ENCODE results near the gene COG2.

The COG2 gene

GRCh38 chr1:230658691-230659090 is 16.4 kb downstream of the COG2 start:
- no peak for DNase-seq (ENCODE audit: extremely low read depth, insufficient read length)
- no peaks in the 10 kb centered on the region for H3K27me3 ChIP-seq (replicated peaks; ENCODE audit: control insufficient read depth, insufficient read depth, low read length)
- no peak for TF ChIP-seq CTCF (IDR thresholded peaks at IDR 0.05; ENCODE audit: insufficient read depth, low read length, poor library complexity, severe bottlenecking)
- no peak overlapping the region for H3K4me3 ChIP-seq (replicated peaks; ENCODE audit: low read depth, low read length)
- no peaks in the 10 kb centered on the region; the same call in none of the 2 replicates for H3K36me3 ChIP-seq (ENCODE audit: control insufficient read depth, insufficient read depth, low read length)

DNA sequence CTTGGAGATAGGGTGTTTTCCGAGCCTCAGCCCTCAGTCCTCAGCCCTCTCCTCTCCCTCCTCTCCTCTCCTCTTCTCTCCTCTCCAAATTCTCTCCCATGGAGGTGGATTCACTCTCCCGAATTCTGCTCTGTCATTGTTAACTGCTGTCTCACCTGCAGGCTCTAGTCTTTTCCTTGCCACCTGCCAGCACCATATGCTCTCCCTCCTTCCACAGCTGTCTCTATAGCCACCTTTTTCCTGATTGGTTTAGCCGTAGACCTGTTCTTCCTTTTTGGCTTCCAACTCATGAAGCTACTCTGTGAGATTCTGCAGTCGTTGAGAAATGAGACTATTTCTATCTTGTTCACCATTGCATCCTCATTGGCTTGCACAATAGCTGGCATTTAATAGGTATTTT is 19.7 kb downstream of the COG2 start:
- peaks cover 4% of the 10 kb centered on the region for H3K36me3 ChIP-seq (ENCODE audit: control insufficient read depth, insufficient read depth, low read length)
- no peak for DNase-seq (ENCODE audit: extremely low read depth, insufficient read length)

DNA sequence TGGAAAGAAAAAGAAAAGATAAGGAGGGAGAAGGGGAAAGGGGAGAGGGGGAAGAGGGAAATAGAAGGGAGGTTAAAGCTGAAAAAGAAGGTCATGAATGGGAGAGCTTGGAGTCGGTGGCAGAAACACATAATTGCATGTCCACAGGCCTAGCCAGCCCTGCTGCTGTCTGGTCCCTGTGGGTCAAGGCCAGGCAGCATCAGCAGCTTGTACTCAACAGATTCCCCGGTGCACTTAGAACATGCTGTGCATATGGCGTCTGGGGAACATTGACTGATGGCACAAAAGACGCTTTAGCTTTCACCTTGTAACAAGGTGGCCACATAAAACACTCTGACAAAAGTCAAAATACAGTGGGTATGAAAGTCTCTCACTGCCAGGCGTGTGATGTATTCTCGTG is 25.9 kb downstream of the COG2 start:
- Histone ChIP-seq H3K27me3 (replicated peaks; ENCODE audit: control insufficient read depth, insufficient read depth, low read length) (no peaks in the 10 kb centered on the region), H3K4me3 (replicated peaks; ENCODE audit: low read depth, low read length) (no peak overlapping the region), H3K36me3 (ENCODE audit: control insufficient read depth, insufficient read depth, low read length) (peaks cover 8% of the 10 kb centered on the region)
- no peak for TF ChIP-seq CTCF (IDR thresholded peaks at IDR 0.05; ENCODE audit: insufficient read depth, low read length, poor library complexity, severe bottlenecking)
- DNase-seq (ENCODE audit: extremely low read depth, insufficient read length), result no peak

More for the DNA sequence above, 19.7 kb downstream of the COG2 start:
- TF ChIP-seq CTCF (IDR thresholded peaks at IDR 0.05; ENCODE audit: insufficient read depth, low read length, poor library complexity, severe bottlenecking), result no peak
- H3K4me3 ChIP-seq (replicated peaks; ENCODE audit: low read depth, low read length), result no peak overlapping the region
- no peaks in the 10 kb centered on the region for H3K27me3 ChIP-seq (replicated peaks; ENCODE audit: control insufficient read depth, insufficient read depth, low read length)

DNA sequence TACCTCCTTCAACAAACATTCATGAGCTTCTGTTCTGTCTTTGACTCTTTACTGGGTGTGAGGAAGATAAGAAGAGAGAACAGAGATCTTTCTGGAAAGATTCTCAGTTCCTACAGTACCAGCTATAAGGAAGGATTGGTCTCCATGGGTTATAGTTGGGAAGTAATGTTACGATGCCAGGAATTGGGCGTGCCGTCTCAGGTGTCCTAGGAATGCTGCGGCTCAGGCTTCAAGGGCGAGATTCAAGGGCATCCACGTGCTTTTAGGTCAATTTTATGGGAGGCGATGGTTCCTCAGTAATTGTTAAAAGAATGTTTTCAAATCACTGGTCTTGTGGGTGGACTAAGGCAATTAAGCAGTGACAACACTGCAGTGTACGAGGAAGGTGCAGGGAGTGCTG is 27.3 kb downstream of the COG2 start:
- no peak for TF ChIP-seq CTCF (IDR thresholded peaks at IDR 0.05; ENCODE audit: insufficient read depth, low read length, poor library complexity, severe bottlenecking)
- Histone ChIP-seq H3K36me3 (ENCODE audit: control insufficient read depth, insufficient read depth, low read length) (peaks cover 8% of the 10 kb centered on the region), H3K4me3 (replicated peaks; ENCODE audit: low read depth, low read length) (no peak overlapping the region), H3K27me3 (replicated peaks; ENCODE audit: control insufficient read depth, insufficient read depth, low read length) (no peaks in the 10 kb centered on the region)
- DNase-seq (ENCODE audit: extremely low read depth, insufficient read length), result no peak

DNA sequence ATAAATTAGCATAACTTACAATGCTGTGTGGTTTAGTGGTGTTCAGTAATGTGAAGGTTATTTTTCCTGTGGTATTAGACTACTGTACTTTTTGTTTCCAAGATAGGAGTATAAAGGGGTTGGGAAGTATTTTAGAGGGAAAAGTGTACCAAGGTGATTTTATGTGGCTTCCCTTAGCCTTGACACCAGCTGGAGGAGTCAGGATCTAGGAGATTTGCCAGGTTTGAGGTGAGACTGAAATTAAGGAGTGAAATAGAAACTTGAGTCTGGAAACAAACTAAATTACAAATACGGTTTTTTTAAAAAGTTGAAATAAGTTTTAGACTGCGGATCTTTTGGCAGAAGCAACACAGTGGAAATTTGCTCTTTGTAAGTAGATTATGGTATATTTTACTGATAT is 32.3 kb downstream of the COG2 start:
- no peak for DNase-seq (ENCODE audit: extremely low read depth, insufficient read length)
- Histone ChIP-seq H3K27me3 (replicated peaks; ENCODE audit: control insufficient read depth, insufficient read depth, low read length) (no peaks in the 10 kb centered on the region), H3K36me3 (ENCODE audit: control insufficient read depth, insufficient read depth, low read length) (peaks cover 4% of the 10 kb centered on the region), H3K4me3 (replicated peaks; ENCODE audit: low read depth, low read length) (no peak overlapping the region)
- TF ChIP-seq CTCF (IDR thresholded peaks at IDR 0.05; ENCODE audit: insufficient read depth, low read length, poor library complexity, severe bottlenecking), result no peak

GRCh38 chr1:230677200-230677599 is 34.9 kb downstream of the COG2 start:
- TF ChIP-seq CTCF (IDR thresholded peaks at IDR 0.05; ENCODE audit: insufficient read depth, low read length, poor library complexity, severe bottlenecking), result no peak
- Histone ChIP-seq H3K27me3 (replicated peaks; ENCODE audit: control insufficient read depth, insufficient read depth, low read length) (no peaks in the 10 kb centered on the region), H3K4me3 (replicated peaks; ENCODE audit: low read depth, low read length) (no peak overlapping the region), H3K36me3 (ENCODE audit: control insufficient read depth, insufficient read depth, low read length) (peaks cover 7% of the 10 kb centered on the region)
- no peak for DNase-seq (ENCODE audit: extremely low read depth, insufficient read length)

Measured in GM06990 (cell line).